Dendritic cell treated with granulocyte-macrophage colony-stimulating factor and Interleukin-4, amounts not matched to agents 40 ng/mL and 50 ng/mL, for 4 days (primary cell): Measurements from ENCODE around the gene PSMB5.

Source experiments
- H3K27ac Mint-ChIP-seq: one replicate; pipeline ENCODE4 v1.8.0; 2022; ENCODE audit warnings: mild to moderate bottlenecking, mixed read lengths
- H3K27me3 Mint-ChIP-seq: one replicate; pipeline ENCODE4 v1.8.0; 2022; ENCODE audit warnings: mild to moderate bottlenecking, mixed read lengths
- H3K36me3 Mint-ChIP-seq: one replicate; pipeline ENCODE4 v1.8.0; 2022; ENCODE audit warnings: low read depth, mixed read lengths
- H3K4me1 Mint-ChIP-seq: one replicate; pipeline ENCODE4 v1.8.0; 2022; ENCODE audit warnings: low read depth, mixed read lengths
- H3K4me3 Mint-ChIP-seq: one replicate; pipeline ENCODE4 v1.8.0; 2022; ENCODE audit warnings: mild to moderate bottlenecking, moderate library complexity, mixed read lengths
- H3K9me3 Mint-ChIP-seq: one replicate; pipeline ENCODE4 v1.8.0; 2022; ENCODE audit warnings: mixed read lengths
- intact Hi-C: fragments of 100-400 bp; cut with micrococcal nuclease; formaldehyde crosslinking; loops from one replicate; pipeline ENCODE4 v1.15.0; 2022

The PSMB5 gene

GRCh38 chr14:22976620-22977433, 57.9 kb downstream of the PSMB5 start:
- intact Hi-C loops, result no loop called here
- H3K27ac Mint-ChIP-seq, result no peak overlapping the region
- H3K9me3 Mint-ChIP-seq, result no peaks in the 10 kb centered on the region
- H3K36me3 Mint-ChIP-seq, result no peaks in the 10 kb centered on the region
- H3K27me3 Mint-ChIP-seq, result peaks cover 57% of the 10 kb centered on the region
- peaks cover 5% of the 10 kb centered on the region for H3K4me1 Mint-ChIP-seq
- H3K4me3 Mint-ChIP-seq, result no peak overlapping the region
